Measurements from ENCODE around the gene SEC62.

SEC62 gene

DNA sequence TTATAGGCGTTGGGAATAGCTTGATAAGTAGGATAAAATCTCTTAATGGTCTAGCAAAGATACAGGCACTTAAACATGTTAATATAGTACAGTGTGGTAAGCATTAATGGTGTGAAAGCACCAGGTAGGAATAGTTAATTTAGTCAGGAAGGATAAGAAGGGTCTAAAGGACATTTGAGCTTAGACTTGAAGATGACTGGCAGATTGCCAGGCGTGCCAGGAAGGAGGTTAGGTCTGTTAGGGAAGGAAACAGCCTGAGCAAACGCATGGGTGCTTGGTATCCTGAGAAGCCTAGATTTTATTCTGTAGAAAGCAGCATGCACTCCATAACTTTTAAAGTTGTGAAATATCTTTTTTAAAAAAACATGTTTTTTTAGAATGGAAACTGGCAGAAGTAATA, 17.7 kb downstream of the SEC62 start:
- no peak overlapping the region for H3K4me3 ChIP-seq (ENCODE audit: low read depth, low read length)
- DNase-seq (ENCODE audit: low read depth) = no peak
- TF ChIP-seq, protein P1, sequence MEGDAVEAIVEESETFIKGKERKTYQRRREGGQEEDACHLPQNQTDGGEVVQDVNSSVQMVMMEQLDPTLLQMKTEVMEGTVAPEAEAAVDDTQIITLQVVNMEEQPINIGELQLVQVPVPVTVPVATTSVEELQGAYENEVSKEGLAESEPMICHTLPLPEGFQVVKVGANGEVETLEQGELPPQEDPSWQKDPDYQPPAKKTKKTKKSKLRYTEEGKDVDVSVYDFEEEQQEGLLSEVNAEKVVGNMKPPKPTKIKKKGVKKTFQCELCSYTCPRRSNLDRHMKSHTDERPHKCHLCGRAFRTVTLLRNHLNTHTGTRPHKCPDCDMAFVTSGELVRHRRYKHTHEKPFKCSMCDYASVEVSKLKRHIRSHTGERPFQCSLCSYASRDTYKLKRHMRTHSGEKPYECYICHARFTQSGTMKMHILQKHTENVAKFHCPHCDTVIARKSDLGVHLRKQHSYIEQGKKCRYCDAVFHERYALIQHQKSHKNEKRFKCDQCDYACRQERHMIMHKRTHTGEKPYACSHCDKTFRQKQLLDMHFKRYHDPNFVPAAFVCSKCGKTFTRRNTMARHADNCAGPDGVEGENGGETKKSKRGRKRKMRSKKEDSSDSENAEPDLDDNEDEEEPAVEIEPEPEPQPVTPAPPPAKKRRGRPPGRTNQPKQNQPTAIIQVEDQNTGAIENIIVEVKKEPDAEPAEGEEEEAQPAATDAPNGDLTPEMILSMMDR (conservative IDR thresholded peaks at IDR 0.05; ENCODE audit: low read depth, low read length) = no peak

DNA sequence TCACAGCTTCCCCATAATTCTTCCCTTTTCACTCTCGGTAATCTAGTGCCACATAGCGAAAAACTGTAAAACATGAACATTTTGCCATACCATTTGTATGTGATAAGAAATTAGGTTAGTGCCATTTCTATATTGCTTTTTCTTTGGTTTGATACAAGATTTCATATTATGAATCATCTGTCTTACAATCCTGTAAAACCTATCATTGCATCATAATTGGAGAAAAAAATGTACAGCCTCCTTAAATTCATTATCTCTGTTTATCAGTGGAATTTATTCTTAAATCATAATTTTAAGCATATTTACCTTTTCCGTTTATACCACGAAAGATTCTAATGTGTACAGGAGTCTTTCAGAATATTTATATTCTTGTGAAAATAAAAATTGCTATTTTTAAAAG, 23.8 kb downstream of the SEC62 start:
- no peak for DNase-seq (ENCODE audit: low read depth)

DNA sequence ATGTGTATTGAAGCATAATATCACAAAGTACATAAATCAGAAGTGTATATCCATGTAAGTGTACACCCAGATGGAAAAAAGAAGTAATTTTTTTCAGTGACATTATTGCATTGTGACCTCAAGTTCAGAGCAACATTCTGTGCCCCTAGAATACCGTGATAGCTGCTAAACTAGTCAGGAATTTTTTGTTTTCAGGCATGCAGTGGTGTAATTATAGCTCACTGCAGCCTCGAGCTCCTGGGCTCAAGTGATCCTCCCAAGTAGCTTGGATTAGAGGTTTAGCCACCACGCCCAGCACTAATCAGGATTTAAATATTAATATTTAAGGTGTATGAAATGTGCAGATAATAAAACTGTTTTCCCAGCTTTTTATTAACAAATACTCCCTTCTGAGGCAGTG, 25.5 kb downstream of the SEC62 start:
- TF ChIP-seq, protein P1 (conservative IDR thresholded peaks at IDR 0.05; ENCODE audit: low read depth, low read length) = no peak
- DNase-seq (ENCODE audit: low read depth) = peak; percentile 9
- H3K4me3 ChIP-seq (ENCODE audit: low read depth, low read length) = no peak overlapping the region

More for the DNA sequence above, 23.8 kb downstream of the SEC62 start:
- no peak overlapping the region for H3K4me3 ChIP-seq (ENCODE audit: low read depth, low read length)
- TF ChIP-seq, protein P1 (conservative IDR thresholded peaks at IDR 0.05; ENCODE audit: low read depth, low read length) = no peak

DNA sequence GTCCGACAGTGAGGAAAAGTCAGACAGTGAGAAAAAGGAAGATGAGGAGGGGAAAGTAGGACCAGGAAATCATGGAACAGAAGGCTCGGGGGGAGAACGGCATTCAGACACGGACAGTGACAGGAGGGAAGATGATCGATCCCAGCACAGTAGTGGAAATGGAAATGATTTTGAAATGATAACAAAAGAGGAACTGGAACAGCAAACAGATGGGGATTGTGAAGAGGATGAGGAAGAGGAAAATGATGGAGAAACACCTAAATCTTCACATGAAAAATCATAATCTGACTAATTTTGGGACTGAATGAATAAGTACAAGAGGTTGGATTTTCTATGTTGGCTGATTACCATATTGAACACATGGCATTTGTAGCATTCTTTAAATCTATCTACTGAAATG, 26.2 kb downstream of the SEC62 start:
- no peak overlapping the region for H3K4me3 ChIP-seq (ENCODE audit: low read depth, low read length)
- TF ChIP-seq, protein P1 (conservative IDR thresholded peaks at IDR 0.05; ENCODE audit: low read depth, low read length) = no peak
- no peak for DNase-seq (ENCODE audit: low read depth)

DNA sequence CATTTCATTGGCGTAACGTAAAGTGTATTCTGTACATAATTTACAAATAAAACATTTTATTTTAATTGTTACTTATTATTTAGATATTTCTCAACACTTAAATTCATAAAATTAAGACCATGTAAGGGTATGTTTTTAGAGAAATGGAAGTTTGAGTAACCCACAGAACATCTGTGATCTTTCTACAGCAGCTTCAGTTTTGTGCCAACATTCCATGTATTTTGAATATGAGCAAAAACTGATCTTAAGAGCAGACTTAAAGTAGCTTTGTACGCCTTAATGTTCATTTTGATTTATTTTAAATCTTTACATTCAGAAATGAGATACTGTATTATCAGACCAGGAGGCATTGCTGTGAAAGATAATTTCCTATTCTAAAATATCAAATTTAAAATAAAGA, 27.2 kb downstream of the SEC62 start:
- TF ChIP-seq, protein P1 (conservative IDR thresholded peaks at IDR 0.05; ENCODE audit: low read depth, low read length) = no peak
- no peak overlapping the region for H3K4me3 ChIP-seq (ENCODE audit: low read depth, low read length)
- no peak for DNase-seq (ENCODE audit: low read depth)

DNA sequence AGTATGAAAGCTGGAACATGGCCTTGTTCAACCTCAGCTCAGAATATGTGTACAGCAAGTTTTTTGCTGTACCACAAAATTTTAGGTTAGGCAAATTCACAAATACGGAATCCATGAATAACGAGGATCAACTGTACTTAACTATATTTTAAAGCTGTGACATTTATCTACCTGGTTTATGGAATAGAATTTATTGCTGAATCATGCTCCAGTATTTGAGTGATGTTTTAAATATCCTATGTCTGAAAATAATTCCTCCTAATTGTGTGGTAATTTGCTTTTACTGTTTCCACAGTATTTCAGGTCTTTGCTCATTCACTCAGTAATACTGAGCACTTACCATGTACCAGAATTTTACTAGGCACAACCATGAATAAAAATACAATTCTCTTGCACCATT, 29.5 kb downstream of the SEC62 start:
- TF ChIP-seq, protein P1 (conservative IDR thresholded peaks at IDR 0.05; ENCODE audit: low read depth, low read length) = no peak
- no peak overlapping the region for H3K4me3 ChIP-seq (ENCODE audit: low read depth, low read length)
- DNase-seq (ENCODE audit: low read depth) = no peak

DNA sequence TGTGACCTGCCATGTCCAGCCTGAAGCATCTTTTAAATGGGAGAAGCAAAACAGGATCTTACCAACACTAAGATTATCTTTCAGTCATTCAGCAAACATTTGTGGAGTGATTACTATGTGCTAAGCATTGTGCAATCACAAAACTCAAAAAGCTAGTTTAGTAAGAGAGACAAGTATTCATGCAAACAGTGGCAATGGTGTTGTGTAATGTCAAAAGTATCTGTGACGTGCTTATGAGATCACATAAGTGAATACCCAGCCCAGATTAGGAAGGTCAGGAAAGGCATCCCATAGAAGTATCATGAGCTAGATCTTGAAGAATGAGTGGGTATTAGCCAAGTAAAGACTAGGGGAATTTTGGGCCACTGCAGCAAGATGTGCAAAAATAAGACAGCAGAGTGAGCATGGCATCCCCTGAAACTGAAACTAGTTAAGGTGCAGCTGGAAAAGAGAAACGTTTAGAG, 32.1 kb downstream of the SEC62 start:
- peak; percentile 90 for DNase-seq (ENCODE audit: low read depth)
- H3K4me3 ChIP-seq (ENCODE audit: low read depth, low read length) = no peak overlapping the region
- TF ChIP-seq, protein P1 (conservative IDR thresholded peaks at IDR 0.05; ENCODE audit: low read depth, low read length) = no peak

Measured in choroid plexus epithelial cell (primary cell).